HG02678 (cell line): ENCODE measurements around the gene PBX1.

ENCODE experiments used
- ATAC-seq: cut with Tn5 transposase; IDR thresholded peaks from one replicate; pipeline ENCODE4 v1.9.1; 2021; ENCODE audit warnings: mild to moderate bottlenecking, moderate library complexity; ENCODE audit not compliant: unreplicated experiment

Gene PBX1

DNA sequence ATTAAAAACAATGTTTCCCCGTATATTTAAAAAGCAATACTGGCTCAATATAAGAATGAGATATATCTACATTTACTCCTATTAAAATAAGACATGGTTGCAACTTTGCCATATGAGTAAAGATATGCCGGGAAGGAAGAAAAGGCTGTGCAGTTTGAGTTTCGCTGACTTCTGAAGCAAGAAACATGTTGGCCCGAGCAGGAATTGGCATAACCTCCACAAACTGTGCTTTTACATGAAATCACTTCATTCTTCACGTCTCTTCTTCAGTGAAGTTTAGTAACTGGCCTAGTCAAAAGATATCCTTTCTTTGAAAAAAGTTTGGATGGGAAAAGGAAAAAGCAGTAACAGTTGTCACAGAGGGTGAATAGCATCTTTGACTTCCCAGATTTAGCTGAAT lies 342.0 kb downstream of the PBX1 start:
- no peak for ATAC-seq
